ENCODE results near the gene SBK2. TPM values are rescaled to one million over a fixed set of nuclear protein-coding genes. Genes with fewer than 3 reads are reported as not detected.

SBK2 gene
- total and polyA plus RNA-seq, 2 experiments from 2014 or later: 1.1 to 2.0 TPM

- Histone ChIP-seq H3K4me3 (no peak overlapping the region), H3F3A (replicated peaks; ENCODE audit: low read depth) (peaks cover 17% of the 10 kb centered on the region; the same call in 1 of the 2 replicates), H2AFZ (no peak overlapping the region), H3K36me3 (ENCODE audit: insufficient read depth) (no peaks in the 10 kb centered on the region), H3K4me2 (no peak overlapping the region), H3K4me1 (ENCODE audit: insufficient read depth) (peaks cover 7% of the 10 kb centered on the region; the same call in 1 of the 2 replicates), H3K27ac (ENCODE audit: low read depth) (no peak overlapping the region), H4K20me1 (replicated peaks; ENCODE audit: insufficient read depth) (no peaks in the 10 kb centered on the region), H3K79me2 (replicated peaks; ENCODE audit: insufficient read depth) (peaks cover 9% of the 10 kb centered on the region), H3K9me2 (ENCODE audit: insufficient read depth) (no peaks in the 10 kb centered on the region), H3K27me3 (ENCODE audit: insufficient read depth) (no peaks in the 10 kb centered on the region)
- Mint-ChIP-seq H3K9me3 (peaks cover 3% of the 10 kb centered on the region; the same call in 2 of the 3 replicates), H3K4me1 (peaks cover 33% of the 10 kb centered on the region), H3K27me3 (ENCODE audit: insufficient read depth, low read depth, poor library complexity) (peaks cover 17% of the 10 kb centered on the region), H3K27ac (no peak overlapping the region), H3K36me3 (ENCODE audit: low read depth) (peaks cover 9% of the 10 kb centered on the region; the same call in 2 of the 3 replicates), H3K4me3 (peak overlapping the region; percentile 6; the same call in 1 of the 3 replicates)
- no peak for ATAC-seq
- no peak for DNase-seq (ENCODE audit: low spot score)
- no peak for TF ChIP-seq ZNF331 (CRISPR knock-in tag; IDR thresholded peaks at IDR 0.05; ENCODE audit: low read depth)
- no peak for TF ChIP-seq NANOG (IDR thresholded peaks at IDR 0.05; ENCODE audit: borderline replicate concordance)
- no peak for TF ChIP-seq REST (IDR thresholded peaks at IDR 0.05; ENCODE audit: unreplicated experiment)
Measured at GRCh38 chr19:55479451-55480230, 57.3 kb downstream of the SBK2 start.

- no peaks in the 10 kb centered on the region for H3K9me2 ChIP-seq (ENCODE audit: insufficient read depth)
- ATAC-seq (no peak), DNase-seq (ENCODE audit: low spot score) (no peak)
- H3K4me1 ChIP-seq (ENCODE audit: insufficient read depth): peaks cover 5% of the 10 kb centered on the region; the same call in 1 of the 2 replicates
- H3K36me3 ChIP-seq (ENCODE audit: insufficient read depth): no peaks in the 10 kb centered on the region
- Mint-ChIP-seq H3K27me3 (ENCODE audit: insufficient read depth, low read depth, poor library complexity) (peaks cover 18% of the 10 kb centered on the region), H3K4me1 (peaks cover 33% of the 10 kb centered on the region), H3K27ac (no peak overlapping the region), H3K9me3 (peaks cover 3% of the 10 kb centered on the region; the same call in 2 of the 3 replicates), H3K4me3 (peak overlapping the region; percentile 40; the same call in 1 of the 3 replicates), H3K36me3 (ENCODE audit: low read depth) (peaks cover 9% of the 10 kb centered on the region; the same call in 2 of the 3 replicates)
- H3K79me2 ChIP-seq (replicated peaks; ENCODE audit: insufficient read depth): peaks cover 9% of the 10 kb centered on the region
- no peak overlapping the region for H3K4me3 ChIP-seq
- no peak overlapping the region for H3K27ac ChIP-seq (ENCODE audit: low read depth)
- H2AFZ ChIP-seq: no peak overlapping the region
- H3K27me3 ChIP-seq (ENCODE audit: insufficient read depth): no peaks in the 10 kb centered on the region
- H3F3A ChIP-seq (replicated peaks; ENCODE audit: low read depth): peaks cover 17% of the 10 kb centered on the region; the same call in 1 of the 2 replicates
- H4K20me1 ChIP-seq (replicated peaks; ENCODE audit: insufficient read depth): no peaks in the 10 kb centered on the region
- H3K4me2 ChIP-seq: no peak overlapping the region
- no peak for TF ChIP-seq ZNF114 (CRISPR knock-in tag; IDR thresholded peaks at IDR 0.05)
- TF ChIP-seq NANOG (IDR thresholded peaks at IDR 0.05; ENCODE audit: borderline replicate concordance): no peak
- no peak for TF ChIP-seq ZNF331 (CRISPR knock-in tag; IDR thresholded peaks at IDR 0.05; ENCODE audit: low read depth)
- no peak for TF ChIP-seq REST (IDR thresholded peaks at IDR 0.05; ENCODE audit: unreplicated experiment)
- no peak for TF ChIP-seq EZH2phosphoT487 (IDR thresholded peaks at IDR 0.05; ENCODE audit: unreplicated experiment)
Measured at GRCh38 chr19:55479045-55479444, 57.9 kb downstream of the SBK2 start.
